Measurements from ENCODE around the gene HPGD. TPM values are rescaled to one million over a fixed set of nuclear protein-coding genes. Genes with fewer than 3 reads are reported as not detected.

The HPGD gene
- total RNA-seq, 1 experiment from 2014 or later = 91.5 TPM

DNA sequence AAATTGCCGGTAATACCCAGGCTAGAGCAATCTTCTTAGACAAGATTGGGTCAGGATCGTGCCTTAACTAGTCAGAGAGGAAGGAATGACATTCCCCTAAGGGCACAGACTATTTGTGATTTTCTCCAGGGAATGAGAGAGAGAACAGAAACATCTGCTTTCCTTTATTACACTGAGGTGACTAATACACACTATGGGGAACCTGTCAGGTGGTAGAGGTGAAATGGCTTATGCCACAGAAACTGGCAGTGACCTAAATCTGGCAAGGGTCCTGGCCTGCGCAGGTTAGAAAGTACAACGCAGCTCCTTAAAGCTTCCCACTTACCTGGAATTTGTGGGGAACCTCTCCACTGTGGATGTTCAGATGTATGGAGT, 16.6 kb upstream of the HPGD start:
- no peak for TF ChIP-seq CTCF (IDR thresholded peaks at IDR 0.05; ENCODE audit: insufficient read depth in 1 of 2, low read depth in 1 of 2, low read length in 1 of 2, severe bottlenecking in 1 of 2, unreplicated experiment in 1 of 2)
- Mint-ChIP-seq H3K36me3 (ENCODE audit: insufficient read depth, unreplicated experiment) (no peaks in the 10 kb centered on the region), H3K4me1 (ENCODE audit: low read depth, unreplicated experiment) (peaks cover 24% of the 10 kb centered on the region), H3K4me3 (ENCODE audit: unreplicated experiment) (no peak overlapping the region), H3K27ac (ENCODE audit: unreplicated experiment) (no peak overlapping the region), H3K27me3 (ENCODE audit: insufficient read depth, unreplicated experiment) (no peaks in the 10 kb centered on the region), H3K9me3 (ENCODE audit: unreplicated experiment) (peaks cover 33% of the 10 kb centered on the region)
- H3K27me3 ChIP-seq (replicated peaks; ENCODE audit: control insufficient read depth, insufficient read depth, low read length) = no peaks in the 10 kb centered on the region
- H3K9me3 ChIP-seq = peaks cover 9% of the 10 kb centered on the region
- no peak overlapping the region for H3K4me3 ChIP-seq (ENCODE audit: low read depth, low read length)
- DNase-seq = no peak
- ChIA-PET POLR2A (no interaction called here), CTCF (no interaction called here)
- no peaks in the 10 kb centered on the region for H3K36me3 ChIP-seq (ENCODE audit: control insufficient read depth, insufficient read depth, low read length)
- BruUV-seq (replicated peaks) = no TSS peak
- intact Hi-C loops (cut with micrococcal nuclease; ENCODE audit: unreplicated experiment) = no loop called here
- H3K4me1 ChIP-seq = peaks cover 10% of the 10 kb centered on the region

DNA sequence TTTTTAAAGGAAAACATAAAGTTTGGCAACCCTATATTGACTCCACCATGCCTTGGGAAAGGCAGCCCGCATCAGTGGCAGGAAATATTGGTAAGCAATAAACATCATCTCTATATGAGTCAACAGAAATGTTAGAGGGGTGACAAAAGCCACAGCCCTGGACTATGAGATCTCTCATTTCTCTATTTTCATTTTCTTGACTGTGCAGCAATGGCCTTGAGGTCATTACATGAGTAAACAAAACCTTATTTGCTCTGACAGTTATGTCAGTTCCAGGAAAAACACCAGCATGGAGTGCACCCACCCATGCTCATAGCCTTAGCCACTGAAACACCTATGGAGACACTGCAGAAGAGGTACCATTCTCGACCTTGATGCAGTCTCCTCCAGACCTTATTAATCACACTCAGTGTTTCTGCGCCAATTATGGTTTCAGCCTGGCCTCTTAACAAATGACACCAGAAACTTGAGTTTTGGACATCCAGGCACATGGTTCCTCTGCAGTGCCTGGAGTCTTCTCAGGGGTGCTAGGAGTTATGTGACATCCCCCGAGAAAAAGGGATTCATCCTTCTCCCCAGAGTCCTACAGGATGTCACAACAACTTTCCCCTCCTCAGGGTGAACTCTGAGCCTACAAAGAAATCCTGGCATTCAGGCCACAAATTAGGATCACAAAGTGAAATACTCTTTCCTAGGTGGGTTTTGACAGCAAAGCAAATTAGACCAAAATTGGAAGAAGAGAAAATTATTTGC, 16.0 kb upstream of the HPGD start:
- Mint-ChIP-seq H3K4me1 (ENCODE audit: low read depth, unreplicated experiment) (peaks cover 29% of the 10 kb centered on the region), H3K27me3 (ENCODE audit: insufficient read depth, unreplicated experiment) (no peaks in the 10 kb centered on the region), H3K27ac (ENCODE audit: unreplicated experiment) (no peak overlapping the region), H3K4me3 (ENCODE audit: unreplicated experiment) (no peak overlapping the region), H3K9me3 (ENCODE audit: unreplicated experiment) (peaks cover 33% of the 10 kb centered on the region), H3K36me3 (ENCODE audit: insufficient read depth, unreplicated experiment) (no peaks in the 10 kb centered on the region)
- ChIA-PET CTCF (no interaction called here), POLR2A (no interaction called here)
- Histone ChIP-seq H3K9me3 (peaks cover 7% of the 10 kb centered on the region), H3K4me3 (ENCODE audit: low read depth, low read length) (no peak overlapping the region), H3K4me1 (peaks cover 10% of the 10 kb centered on the region), H3K36me3 (ENCODE audit: control insufficient read depth, insufficient read depth, low read length) (no peaks in the 10 kb centered on the region), H3K27me3 (replicated peaks; ENCODE audit: control insufficient read depth, insufficient read depth, low read length) (no peaks in the 10 kb centered on the region)
- BruUV-seq (replicated peaks) = no TSS peak
- no peak for TF ChIP-seq CTCF (IDR thresholded peaks at IDR 0.05; ENCODE audit: insufficient read depth in 1 of 2, low read depth in 1 of 2, low read length in 1 of 2, severe bottlenecking in 1 of 2, unreplicated experiment in 1 of 2)
- intact Hi-C loops (cut with micrococcal nuclease; ENCODE audit: unreplicated experiment) = no loop called here
- no peak for DNase-seq

DNA sequence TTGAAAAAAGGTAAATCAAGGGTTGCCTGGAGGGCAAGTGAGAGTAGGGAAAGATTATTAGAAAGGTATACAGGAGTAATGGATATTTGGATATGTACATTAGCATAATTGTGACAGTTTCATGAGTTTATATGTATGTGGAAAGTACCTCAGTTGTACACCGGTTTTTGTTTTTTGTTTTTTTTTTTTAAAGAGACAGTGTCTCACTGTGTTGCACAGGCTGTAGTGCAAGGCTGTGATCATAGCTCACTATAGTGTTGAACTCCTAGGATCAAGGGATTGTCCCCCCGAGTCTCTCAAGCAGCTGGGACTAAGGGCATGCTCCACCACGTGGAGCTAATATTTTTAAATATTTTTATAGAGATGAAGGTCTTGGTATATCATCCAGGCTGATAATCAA, 15.3 kb upstream of the HPGD start:
- Mint-ChIP-seq H3K4me1 (ENCODE audit: low read depth, unreplicated experiment) (peaks cover 29% of the 10 kb centered on the region), H3K27me3 (ENCODE audit: insufficient read depth, unreplicated experiment) (no peaks in the 10 kb centered on the region), H3K4me3 (ENCODE audit: unreplicated experiment) (no peak overlapping the region), H3K36me3 (ENCODE audit: insufficient read depth, unreplicated experiment) (no peaks in the 10 kb centered on the region), H3K27ac (ENCODE audit: unreplicated experiment) (no peak overlapping the region), H3K9me3 (ENCODE audit: unreplicated experiment) (peaks cover 26% of the 10 kb centered on the region)
- Histone ChIP-seq H3K27me3 (replicated peaks; ENCODE audit: control insufficient read depth, insufficient read depth, low read length) (no peaks in the 10 kb centered on the region), H3K4me1 (peaks cover 12% of the 10 kb centered on the region), H3K9me3 (peaks cover 4% of the 10 kb centered on the region; the same call in 1 of the 2 replicates), H3K4me3 (ENCODE audit: low read depth, low read length) (no peak overlapping the region), H3K36me3 (ENCODE audit: control insufficient read depth, insufficient read depth, low read length) (no peaks in the 10 kb centered on the region)
- ChIA-PET CTCF (no interaction called here), POLR2A (no interaction called here)
- no peak for TF ChIP-seq CTCF (IDR thresholded peaks at IDR 0.05; ENCODE audit: insufficient read depth in 1 of 2, low read depth in 1 of 2, low read length in 1 of 2, severe bottlenecking in 1 of 2, unreplicated experiment in 1 of 2)
- no peak for DNase-seq
- no TSS peak for BruUV-seq (replicated peaks)
- intact Hi-C loops (cut with micrococcal nuclease; ENCODE audit: unreplicated experiment) = no loop called here
